Pulmonary artery endothelial cell (primary cell): Measurements from ENCODE around the gene ZBTB9. TPM values are rescaled to one million over a fixed set of nuclear protein-coding genes. Genes with fewer than 3 reads are reported as not detected.

Source experiments
- DNase-seq: peaks from one replicate; pipeline ENCODE4 v3.0.0-alpha.2; 2011; ENCODE audit warnings: low read depth, low spot score
- total RNA-seq: library from RNA; depleted of rRNA; stranded (reverse); fragments of >200 nt; gene quantifications from 2 replicates; pipeline ENCODE4 v1.2.3, GENCODE V29; 2014

Gene ZBTB9
- total RNA-seq: 6.1 and 6.7 TPM in 2 replicates

GRCh38 chr6:33454009-33454946, at the start of gene ZBTB9:
TSS of gene ZBTB9 (plus strand) at chr6:33454576. CDS start at chr6:33455101, 525 bp downstream.
- DNase-seq: peak; percentile 83

DNA sequence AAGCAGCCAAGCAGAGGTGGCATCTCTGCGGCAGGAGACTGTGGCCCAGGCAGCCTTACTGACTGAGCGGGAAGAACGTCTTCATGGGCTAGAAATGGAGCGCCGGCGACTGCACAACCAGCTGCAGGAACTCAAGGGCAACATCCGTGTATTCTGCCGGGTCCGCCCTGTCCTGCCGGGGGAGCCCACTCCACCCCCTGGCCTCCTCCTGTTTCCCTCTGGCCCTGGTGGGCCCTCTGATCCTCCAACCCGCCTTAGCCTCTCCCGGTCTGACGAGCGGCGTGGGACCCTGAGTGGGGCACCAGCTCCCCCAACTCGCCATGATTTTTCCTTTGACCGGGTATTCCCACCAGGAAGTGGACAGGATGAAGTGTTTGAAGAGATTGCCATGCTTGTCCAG, 49.5 kb upstream of the ZBTB9 start:
- DNase-seq: no peak

GRCh38 chr6:33405386-33405940, 48.9 kb upstream of the ZBTB9 start:
- no peak for DNase-seq

DNA sequence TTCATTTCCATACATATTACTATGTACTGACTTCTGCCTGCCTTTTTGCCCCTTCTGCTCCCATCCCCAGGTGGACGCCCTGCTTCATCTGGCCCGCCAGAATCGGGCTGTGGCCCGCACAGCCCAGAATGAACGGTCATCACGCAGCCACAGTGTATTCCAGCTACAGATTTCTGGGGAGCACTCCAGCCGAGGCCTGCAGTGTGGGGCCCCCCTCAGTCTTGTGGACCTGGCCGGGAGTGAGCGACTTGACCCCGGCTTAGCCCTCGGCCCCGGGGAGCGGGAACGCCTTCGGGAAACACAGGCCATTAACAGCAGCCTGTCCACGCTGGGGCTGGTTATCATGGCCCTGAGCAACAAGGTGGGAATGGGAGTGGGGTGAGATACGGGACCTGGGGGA, 48.2 kb upstream of the ZBTB9 start:
- no peak for DNase-seq

DNA sequence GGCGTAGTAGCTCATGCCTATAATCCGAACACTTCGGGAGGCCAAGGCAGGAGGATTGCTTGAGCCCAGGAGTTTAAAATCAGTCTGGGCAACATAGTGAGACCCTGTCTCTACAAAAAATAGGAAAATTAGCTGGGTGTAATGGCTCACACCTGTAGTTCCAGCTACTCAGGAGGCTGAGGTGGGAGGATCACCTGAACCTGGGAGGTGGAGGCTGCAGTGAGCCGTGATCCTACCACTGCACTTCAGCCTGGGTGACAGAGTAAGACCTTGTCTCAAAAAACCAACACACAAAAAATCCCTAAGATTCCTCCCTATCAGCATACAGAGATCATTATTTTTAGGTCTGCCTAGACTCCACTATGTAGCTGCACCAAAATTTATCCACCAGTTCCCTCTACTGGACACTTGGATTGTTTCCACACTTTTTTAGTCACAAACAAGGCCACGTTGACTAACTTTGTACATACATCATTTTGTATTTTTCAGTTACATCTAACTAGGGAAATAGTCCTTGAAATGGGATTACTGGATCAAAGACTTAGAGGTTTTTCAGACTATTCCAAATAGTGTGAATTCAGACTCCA, 47.2 kb upstream of the ZBTB9 start:
- DNase-seq: no peak

DNA sequence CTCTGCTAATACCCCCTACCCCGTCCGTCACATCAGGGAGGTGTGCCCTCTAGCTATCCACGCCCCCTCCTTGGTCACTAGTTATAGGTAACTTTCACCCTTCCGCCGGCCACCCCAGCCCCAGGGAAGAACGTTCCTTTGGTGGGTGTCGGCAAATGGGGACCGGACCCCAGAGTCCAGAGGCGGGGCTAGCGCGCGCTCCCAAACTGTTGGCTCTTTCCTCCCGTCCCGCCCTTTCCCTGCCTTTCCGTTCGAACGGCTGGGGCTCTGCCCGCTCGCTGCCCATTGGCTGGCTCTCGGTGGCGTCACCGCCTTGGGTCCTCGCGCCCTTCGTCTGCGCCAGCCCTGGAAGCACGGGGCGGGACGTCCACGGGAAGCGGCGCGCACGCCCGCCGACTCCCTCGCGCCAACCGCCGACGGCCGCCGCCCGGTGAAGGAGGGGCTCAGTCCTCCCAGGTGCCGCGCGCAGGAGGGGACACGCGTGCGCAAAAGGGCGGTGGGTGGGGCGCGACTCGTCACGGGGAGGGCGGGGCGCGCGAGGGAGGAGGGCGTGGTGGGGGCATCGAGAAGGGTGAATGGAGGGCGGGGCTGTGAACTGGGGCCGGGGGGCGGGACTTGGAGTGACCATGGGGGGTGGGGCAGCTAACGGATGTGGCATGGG, 44.2 kb upstream of the ZBTB9 start:
- peak; percentile 90 for DNase-seq

GRCh38 chr6:33410711-33411631, 43.4 kb upstream of the ZBTB9 start, which contains the start of gene PHF1:
TSS of gene PHF1 (plus strand) at chr6:33411014. CDS start at chr6:33412264, 1,250 bp downstream.
- DNase-seq: peak; percentile 51

- no peak for DNase-seq
Observed at GRCh38 chr6:33411632-33412005, 42.8 kb upstream of the ZBTB9 start.

- DNase-seq: no peak
Observed at GRCh38 chr6:33412140-33413009, 42.0 kb upstream of the ZBTB9 start.

DNA sequence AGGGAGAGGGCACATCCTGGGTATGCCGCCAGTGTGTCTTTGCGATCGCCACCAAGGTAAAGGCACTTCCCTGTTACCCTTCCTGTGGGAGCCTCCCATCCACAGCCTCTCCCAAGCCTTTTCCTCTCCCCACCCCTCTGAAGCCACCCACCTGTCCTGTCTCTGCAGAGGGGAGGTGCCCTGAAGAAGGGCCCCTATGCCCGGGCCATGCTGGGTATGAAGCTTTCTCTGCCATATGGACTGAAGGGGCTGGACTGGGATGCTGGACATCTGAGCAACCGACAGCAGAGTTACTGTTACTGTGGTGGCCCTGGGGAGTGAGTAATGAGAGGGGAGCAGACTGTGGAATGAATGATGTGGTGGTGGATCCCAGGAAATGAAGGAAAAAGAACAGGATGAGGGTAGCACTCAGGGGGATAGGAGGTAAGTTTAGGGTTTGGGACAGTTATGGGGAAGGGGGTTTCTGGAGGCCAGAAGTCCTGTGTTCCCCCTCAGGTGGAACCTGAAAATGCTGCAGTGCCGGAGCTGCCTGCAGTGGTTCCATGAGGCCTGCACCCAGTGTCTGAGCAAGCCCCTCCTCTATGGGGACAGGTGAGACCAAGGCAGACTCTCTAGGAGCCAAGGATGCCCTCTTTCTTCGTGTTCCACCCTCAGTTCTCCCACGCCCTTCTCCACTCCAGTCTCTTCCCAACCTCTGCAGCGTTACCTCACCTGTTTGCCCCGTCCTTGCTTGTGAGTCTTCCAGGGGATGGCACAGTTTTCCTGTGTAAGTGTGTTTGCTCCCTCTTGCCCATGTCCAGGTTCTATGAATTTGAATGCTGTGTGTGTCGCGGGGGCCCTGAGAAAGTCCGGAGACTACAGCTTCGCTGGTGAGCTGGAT, 40.9 kb upstream of the ZBTB9 start:
- DNase-seq: no peak

DNA sequence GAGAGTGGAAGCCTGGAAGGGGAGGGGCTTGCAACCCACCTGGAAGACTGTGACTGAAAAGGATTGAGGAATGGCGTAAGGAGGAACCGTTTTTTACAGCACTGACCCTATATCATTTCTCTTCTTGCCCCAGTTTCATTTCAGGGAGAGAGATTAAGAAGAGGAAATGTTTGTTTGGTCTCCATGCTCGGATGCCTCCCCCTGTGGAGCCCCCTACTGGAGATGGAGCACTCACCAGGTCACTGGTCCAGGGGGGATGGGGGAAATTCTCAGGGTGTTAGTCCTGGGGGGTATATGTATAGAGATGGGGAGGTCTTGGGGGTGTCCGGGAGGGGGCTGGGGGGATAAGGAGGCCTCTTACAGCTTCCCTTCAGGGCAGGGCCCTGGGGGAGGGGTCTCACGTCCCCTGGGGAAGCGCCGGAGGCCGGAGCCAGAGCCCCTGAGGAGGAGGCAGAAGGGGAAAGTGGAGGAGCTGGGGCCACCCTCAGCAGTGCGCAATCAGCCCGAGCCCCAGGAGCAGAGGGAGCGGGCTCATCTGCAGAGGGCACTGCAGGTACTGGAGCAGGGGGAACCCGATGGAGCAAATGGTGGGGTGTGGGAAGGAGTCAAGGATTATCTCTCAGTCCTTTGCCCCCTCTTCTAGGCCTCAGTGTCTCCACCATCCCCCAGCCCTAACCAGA, 39.6 kb upstream of the ZBTB9 start:
- no peak for DNase-seq

DNA sequence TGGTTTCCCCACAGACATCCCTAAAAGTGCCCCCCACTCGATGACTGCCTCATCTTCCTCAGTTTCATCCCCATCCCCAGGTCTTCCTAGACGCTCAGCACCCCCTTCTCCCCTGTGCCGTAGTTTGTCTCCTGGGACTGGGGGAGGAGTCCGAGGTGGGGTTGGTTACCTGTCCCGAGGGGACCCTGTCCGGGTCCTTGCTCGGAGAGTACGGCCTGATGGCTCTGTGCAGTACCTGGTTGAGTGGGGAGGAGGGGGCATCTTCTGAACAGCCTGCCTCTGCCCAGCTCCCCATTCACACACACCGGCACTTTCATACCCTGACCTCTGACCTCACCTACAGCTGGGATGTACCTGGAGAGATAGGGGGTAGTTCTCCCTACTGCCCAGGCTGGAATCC, 38.5 kb upstream of the ZBTB9 start:
- DNase-seq: no peak

- DNase-seq: no peak
Observed at GRCh38 chr6:33416386-33417127, 37.8 kb upstream of the ZBTB9 start.

- no peak for DNase-seq
Observed at GRCh38 chr6:33417128-33417902, 37.1 kb upstream of the ZBTB9 start.

DNA sequence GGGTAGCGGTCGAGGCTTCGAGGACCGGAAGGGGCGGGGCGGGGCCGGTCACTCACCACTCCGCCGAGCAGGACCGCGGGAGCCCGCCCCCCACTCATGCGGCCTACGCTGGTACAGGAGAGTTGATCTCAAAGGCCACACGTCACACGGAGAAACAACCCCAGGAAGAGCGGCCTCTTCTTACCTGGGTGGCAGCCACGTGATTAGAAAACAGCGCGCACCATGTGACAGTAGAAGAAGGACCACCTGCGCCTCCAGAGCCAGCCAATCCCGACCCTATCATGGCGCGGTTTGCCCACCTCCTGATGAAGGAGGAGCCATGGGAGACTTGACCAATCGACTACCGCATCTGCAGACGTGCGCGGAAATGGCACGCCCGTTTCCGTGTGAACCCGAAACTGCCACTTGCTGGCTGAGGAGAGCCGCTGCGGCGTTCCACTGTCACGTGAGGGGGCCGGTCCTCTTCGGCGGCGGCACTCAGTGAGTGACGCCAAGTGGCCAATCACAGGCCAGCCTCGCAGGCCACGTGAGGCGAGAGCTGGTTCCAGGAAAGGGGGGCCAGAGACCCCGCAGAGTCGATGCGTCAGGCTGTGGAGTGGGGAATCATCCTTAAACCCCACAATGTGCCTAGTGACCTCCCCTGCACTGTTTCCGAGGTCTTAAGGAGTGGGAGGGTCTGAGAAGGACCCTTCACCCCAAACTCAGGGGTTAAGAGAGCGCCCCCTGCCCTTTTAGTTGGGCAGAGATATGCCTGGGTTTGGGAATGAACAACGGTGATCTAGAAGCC, 36.3 kb upstream of the ZBTB9 start, which contains the start of gene CUTA:
TSS of gene CUTA (minus strand) at position 205 of the 787 bp plus-strand sequence. CDS start at position 98, 107 bp downstream.
- DNase-seq: peak; percentile 99
